ENCODE measurements around the gene ADAMTS8.

GRCh38 chr11:130405428-130405827, 23.0 kb downstream of the ADAMTS8 start:
- TF ChIP-seq POLR2A (IDR thresholded peaks at IDR 0.05; ENCODE audit: low read length) (no peak), GATA1 (IDR thresholded peaks at IDR 0.05; ENCODE audit: low read depth, low read length) (no peak)
